Diencephalon (tissue), 1 donor: ENCODE data around the gene CLDN3. TPM values are rescaled to one million over a fixed set of nuclear protein-coding genes. Genes with fewer than 3 reads are reported as not detected.

Source experiments
- small RNA-seq: library from RNA; depleted of rRNA; stranded (forward); fragments of <200 nt; gene quantifications from one replicate; pipeline ENCODE3, GENCODE V24; 2014
- total RNA-seq: library from RNA; depleted of rRNA; stranded (reverse); fragments of >200 nt; gene quantifications from one replicate; pipeline ENCODE4 v1.2.3, GENCODE V29; 2014

Gene CLDN3
- 0.69 TPM for total RNA-seq

GRCh38 chr7:73770002-73770859, at the start of gene CLDN3:
Gene CLDN3, minus strand, starts transcription at chr7:73770270. Its CDS starts 221 bp downstream, at chr7:73770049.

GRCh38 chr7:73738612-73739386, 31.3 kb downstream of the CLDN3 start, which contains the start of gene ABHD11:
Gene ABHD11, minus strand, starts transcription at chr7:73738802. Its CDS starts 32 bp downstream, at chr7:73738770.

Small RNAs within 50 kb of the gene (small RNA-seq; reads per million reads assigned to genes)
- gene RN7SL265P = not detected

Other genes with a start within 250 kb of the CLDN3 start
- gene BAZ1B, start 248.0 kb downstream of the CLDN3 start, total RNA-seq = 52.1 TPM
- 11.1 TPM for gene BCL7B, start 212.6 kb downstream of the CLDN3 start, total RNA-seq
- 40.6 TPM for gene TBL2, start 191.7 kb downstream of the CLDN3 start, total RNA-seq
- gene MLXIPL, start 145.7 kb downstream of the CLDN3 start, total RNA-seq = 0.69 TPM
- gene VPS37D, start 102.4 kb downstream of the CLDN3 start, total RNA-seq = 24.0 TPM
- gene DNAJC30, start 86.8 kb downstream of the CLDN3 start, total RNA-seq = 3.5 TPM
- gene BUD23, start 86.7 kb downstream of the CLDN3 start, total RNA-seq = 36.7 TPM
- 68.0 TPM for gene STX1A, start 50.6 kb downstream of the CLDN3 start, total RNA-seq
- 11.5 TPM for gene ABHD11, start 31.5 kb downstream of the CLDN3 start, total RNA-seq
- gene CLDN4, start 60.7 kb upstream of the CLDN3 start, total RNA-seq = 0.69 TPM
- 0.46 TPM for gene METTL27, start 72.2 kb upstream of the CLDN3 start, total RNA-seq
- gene TMEM270, start 90.9 kb upstream of the CLDN3 start, total RNA-seq = not detected